MM.1S (cell line): ENCODE results near the gene NR0B2.

Experiments
- CTCF ChIP-seq: fragments of 300-600 bp; sonication (generic); IDR thresholded peaks from 2 replicates; pipeline ENCODE4 v1.5.1; 2016; ENCODE audit warnings: antibody characterized with exemption, low read length, mixed read lengths
- EZH2 ChIP-seq: fragments of 300-600 bp; sonication (generic); optimal IDR thresholded peaks from 2 replicates; pipeline ENCODE3; 2017; ENCODE audit warnings: low read depth, mild to moderate bottlenecking, antibody characterized with exemption, low read length, mixed read lengths

DNA sequence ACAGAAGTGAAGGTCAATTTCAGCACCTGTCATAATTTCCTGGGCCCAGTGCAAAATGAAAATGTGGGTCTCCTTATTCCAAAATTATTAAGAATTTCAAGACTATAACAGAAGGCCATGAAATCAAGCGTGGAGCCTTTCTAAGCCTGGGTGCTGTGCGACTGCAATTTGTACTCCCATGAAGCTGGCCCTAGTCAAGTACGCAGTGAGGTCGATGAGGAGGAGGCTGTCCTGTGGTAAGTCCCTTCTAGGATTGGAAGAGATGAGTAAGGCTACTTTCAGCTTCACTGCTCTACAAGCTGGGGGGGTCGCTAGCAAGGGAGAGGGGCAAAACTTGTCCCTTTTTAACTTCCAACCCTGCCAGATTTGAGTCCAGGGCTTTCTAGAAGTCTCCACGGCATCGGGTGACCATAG is 7.4 kb upstream of the NR0B2 start:
- no peak for TF ChIP-seq CTCF
- TF ChIP-seq EZH2: no peak
